GM18511 (cell line): ENCODE measurements around the gene MLLT6.
"Not testable (repeated sequence)": the region's sequence is repeated elsewhere in the genome, so short reads cannot be mapped to it uniquely, and the experiment has no call there.

Experiments used
- ATAC-seq: cut with Tn5 transposase; IDR thresholded peaks from one replicate; pipeline ENCODE4 v1.9.1; 2021; ENCODE audit warnings: mild to moderate bottlenecking, moderate library complexity; ENCODE audit not compliant: unreplicated experiment

MLLT6 gene

DNA sequence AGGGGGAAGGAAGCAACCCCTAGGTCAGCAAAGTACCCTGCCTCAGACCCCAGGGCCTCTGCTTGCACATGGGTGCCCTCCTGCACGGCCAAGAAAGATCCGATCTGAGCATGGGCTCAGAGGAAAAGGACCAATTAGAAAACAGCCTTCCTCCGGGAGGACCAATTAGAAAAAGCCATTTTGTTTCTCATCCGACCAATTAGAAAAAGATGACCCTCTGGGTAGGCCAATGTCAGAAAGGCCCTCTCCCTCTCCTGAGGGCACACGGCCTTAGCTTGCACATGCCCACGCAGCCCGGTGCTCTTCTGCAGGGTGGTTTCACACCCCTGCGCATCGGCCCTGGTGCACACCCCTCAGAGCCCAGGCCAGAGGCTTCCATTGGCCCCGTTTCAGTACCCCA is 20.0 kb downstream of the MLLT6 start:
- no peak for ATAC-seq

DNA sequence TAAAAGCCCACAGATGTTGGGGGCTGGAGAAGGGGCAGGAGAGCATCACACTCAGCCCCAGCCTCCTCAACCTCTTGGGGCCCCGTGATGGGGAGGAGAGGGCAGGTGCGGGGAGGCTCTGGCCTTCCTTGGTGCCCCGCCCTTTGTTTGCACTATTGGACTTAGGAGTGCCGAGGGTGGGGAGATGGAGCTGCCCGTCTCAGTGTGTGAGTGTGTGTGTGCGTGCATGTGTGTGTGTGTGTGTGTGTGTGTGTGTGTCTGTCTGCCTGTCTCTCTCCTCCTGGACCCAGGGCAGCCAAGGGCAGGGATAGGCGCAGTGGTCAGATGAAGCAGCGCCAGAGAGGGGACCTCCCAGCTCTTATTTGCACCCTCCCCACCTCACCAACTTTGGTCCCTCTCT is 21.1 kb downstream of the MLLT6 start:
- ATAC-seq = not testable (repeated sequence)

DNA sequence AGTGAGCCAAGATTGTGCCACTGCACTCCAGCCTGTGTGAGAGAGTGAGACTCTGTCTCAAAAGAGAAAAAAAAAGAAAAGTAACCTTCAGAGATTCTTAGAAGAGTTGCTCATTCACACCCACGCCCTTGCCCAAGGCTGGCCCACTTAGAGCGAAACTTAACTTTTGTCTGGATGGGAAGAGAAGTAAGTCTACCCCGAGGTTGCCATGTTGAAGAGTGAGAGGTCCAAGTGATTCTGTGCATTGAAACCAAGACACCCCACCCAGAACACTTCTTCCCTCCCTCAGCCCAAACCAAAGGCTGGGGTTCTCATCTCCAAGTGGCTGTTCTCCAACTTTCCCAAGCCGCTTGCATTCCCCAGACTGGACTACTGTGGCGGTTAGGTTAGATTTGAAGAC is 22.7 kb downstream of the MLLT6 start:
- ATAC-seq = no peak

DNA sequence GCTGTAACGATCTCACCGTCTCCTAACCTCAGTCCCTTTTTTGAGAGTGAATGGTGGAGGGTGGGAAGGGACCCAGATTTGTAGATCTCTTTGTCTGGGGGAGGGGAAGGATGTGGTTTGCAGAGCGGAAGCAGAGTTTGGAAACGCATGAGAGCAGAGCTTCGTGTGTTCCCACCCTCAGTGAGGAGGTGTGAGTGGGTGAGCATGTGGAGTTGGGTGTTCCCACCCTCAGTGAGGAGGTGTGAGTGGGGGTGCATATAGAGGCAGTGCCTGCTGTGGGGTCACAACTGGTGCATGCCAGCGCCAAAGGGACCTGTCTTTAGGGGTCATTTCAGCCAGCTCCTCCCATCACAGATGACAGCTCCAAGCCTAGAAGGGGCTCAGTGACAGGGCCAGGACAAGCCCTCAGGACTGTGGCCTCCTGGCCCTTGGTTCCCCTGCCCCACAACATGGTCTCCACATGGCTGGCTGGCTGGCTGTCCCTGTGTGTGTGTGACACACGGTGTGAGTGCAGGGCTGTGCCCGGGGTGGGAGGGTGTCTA is 23.3 kb downstream of the MLLT6 start:
- ATAC-seq = no peak

DNA sequence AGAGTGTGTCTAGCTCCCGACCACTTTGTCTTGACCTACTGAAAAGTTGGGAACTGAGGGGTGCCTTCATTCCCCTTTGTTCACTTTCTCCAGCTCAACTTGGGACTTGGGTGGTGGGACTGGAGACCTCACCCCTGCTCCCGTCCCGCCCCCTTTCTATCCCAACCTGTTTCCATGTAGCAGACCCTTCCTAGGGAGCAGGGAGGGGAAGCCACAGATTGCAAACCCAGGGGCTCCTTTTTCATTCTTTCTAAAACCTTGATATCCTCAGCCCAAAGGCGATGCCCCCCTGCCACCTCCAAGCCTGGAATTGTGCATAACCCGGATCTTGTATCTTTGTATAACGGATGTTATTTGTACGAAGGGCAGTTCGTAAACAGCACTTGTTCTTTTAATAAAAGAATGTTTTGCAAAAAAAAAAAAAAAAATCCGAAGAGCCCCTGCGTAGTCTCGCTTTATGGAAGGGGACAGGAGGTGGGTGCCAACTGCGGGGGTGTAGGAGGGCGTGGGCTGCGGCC is 24.4 kb downstream of the MLLT6 start:
- no peak for ATAC-seq

DNA sequence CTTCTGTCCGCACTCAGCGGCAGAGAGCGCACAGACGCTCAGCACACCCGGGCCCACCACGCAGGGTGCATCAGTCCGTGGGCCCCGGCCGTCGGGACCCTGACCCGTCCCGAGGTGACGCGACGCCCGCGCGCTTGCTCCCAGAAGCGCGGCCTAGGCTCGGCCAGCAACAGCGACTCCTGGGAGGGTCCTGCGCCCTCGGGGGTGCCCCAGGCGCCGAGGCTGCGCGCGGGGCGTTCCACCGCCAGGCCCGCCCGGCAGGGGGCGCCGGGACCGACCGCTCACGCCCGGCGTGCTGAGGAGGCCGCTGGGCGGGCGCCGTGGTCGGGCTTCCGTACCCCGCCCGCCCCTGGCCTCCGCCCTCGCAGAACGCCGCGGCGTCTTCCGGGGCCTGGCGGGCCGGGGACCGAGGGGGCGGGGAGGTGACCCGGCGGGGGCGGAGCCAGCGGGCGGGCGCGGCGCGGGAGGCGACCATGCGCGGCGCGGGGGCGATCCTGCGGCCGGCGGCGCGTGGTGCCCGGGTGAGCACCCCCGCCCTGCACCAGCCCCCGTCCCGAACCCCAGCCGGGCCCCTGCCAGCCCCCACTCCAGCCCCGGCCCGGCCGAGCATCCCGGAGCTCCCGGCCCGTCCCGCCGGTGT is 24.9 kb downstream of the MLLT6 start, which contains the start of gene CISD3:
TSS of gene CISD3 (plus strand) at position 456 of the 640 bp plus-strand sequence. CDS start at position 474, 18 bp downstream.
- peak; percentile 81 for ATAC-seq

DNA sequence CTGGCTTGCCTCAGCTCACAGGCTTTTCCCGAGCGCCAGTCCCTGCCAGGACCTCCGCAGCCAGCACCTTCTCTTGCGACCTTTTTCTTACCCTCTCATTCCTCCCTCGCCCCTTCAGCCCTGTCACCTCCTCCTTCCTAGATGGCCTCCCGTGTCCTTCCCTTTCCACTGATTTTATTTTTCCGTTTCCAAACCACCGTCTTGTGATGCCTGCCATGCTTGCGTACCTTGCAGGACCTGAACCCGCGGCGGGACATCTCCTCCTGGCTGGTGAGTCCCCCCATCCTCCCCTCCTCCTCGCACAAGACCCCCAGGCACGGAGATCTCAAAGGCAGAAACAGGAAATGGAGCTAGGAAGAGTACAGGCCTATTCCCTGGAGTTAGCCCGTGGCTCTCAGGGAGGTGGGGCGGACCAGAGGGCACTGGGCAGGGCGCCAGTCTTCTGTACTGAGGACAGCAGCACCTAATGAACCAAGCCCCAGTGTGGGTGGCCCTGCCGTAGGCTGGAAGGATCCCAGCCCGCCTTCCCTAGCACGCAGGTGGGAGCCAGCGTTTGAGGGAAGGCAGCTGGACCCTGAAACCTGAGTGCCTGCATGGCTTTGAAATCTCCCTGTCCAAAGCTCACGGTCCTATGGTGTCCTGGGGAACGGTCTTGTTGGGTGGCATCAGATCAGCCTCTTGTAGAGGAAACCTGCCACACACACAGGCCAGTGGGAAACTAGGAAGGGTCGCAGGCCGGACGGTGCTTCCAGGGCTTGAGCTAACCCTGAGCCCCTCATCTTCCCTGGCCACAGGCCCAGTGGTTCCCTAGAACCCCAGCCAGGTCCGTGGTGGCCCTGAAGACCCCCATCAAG is 25.7 kb downstream of the MLLT6 start:
- no peak for ATAC-seq

- ATAC-seq = no peak
These were observed 26.6 kb downstream of the MLLT6 start for GRCh38 chr17:38731526-38732294.

DNA sequence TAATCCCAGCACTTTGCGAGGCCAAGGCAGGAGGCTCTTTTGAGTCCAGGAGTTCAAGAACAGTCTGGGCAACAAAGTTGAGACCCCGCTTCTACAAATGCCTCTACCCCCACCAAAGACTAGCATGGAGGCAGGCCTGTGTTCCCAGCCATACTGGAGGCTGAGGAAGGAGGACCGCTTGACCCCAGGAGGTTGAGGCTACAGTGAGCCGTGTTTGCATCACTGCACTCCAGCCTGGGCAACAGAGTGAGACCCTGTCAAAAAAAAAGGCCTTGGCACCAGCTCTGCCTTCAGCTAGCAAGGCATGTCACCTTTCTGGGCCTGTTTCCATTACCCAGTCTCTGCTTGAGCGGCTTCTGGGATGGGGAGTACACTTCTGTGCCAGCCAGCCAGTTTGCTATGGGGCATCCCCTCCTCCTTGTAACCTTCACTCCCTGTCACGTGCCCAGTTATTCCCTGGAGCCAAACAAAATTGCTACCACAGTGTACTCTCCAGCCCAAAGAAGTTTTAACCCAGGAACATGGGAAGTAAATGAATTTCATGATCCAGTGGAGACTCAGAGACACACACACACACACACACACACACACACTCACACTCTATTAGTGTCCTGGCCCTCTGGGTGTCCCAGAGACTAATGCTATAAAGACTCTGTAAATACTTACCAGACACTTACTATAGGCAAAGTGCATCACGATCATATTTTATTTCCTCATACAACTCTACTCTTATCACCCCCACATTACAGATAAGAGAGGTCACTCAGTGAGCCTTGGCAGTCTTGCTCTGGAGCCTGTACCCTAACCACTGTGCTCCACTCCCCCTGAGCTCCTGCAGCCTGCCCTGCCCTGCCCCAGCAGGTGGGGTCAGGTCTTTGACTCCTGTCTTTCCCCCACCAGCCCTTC is 27.6 kb downstream of the MLLT6 start:
- no peak for ATAC-seq

GRCh38 chr17:38733282-38733981 is 28.4 kb downstream of the MLLT6 start:
- ATAC-seq = no peak

DNA sequence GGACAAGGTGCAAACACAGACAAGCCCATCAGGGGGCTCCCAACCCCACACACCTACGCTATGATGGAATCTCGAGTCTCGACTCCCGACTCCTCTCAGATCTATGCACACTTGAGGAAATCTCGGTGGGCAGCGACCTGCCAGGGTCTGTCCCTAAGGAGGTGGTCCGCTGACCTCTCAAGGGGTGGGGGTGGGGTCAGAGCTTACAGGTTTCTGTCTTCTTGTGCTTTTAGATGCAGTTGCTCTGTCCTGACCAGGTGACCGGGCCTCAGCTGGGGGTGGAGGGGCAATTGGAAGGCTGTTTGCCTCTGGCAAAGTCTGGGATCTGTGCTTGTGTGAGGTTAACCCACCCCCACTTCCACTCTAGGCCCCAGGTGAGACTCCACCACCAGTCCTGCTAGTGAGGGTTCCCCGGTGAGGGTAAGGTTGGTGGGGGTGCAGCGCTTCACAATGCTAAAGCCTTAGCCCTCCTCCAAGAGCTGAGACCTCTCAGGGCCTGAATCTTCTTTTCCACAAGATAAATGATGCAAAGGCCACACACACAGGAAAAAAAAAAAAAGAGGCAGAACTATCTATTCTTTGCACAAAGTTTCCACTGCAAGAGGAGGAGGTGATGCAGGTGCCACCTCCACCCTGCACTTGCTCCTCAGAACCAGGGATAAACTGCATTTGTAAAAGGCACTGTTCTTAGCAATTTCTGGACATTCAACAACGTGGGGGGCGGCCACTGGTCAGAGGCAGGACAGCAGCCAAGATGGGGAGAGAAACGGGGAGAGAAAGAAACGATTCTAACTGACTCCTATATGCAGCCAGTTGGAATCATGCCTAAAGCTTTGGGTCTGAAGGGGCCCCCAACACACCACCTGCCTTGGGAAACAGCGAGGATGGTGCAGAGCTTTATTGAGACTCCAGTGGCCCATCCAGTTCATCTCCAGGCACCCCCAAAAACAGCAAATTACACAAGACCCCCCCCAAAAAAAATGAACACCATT is 29.2 kb downstream of the MLLT6 start:
- no peak for ATAC-seq

DNA sequence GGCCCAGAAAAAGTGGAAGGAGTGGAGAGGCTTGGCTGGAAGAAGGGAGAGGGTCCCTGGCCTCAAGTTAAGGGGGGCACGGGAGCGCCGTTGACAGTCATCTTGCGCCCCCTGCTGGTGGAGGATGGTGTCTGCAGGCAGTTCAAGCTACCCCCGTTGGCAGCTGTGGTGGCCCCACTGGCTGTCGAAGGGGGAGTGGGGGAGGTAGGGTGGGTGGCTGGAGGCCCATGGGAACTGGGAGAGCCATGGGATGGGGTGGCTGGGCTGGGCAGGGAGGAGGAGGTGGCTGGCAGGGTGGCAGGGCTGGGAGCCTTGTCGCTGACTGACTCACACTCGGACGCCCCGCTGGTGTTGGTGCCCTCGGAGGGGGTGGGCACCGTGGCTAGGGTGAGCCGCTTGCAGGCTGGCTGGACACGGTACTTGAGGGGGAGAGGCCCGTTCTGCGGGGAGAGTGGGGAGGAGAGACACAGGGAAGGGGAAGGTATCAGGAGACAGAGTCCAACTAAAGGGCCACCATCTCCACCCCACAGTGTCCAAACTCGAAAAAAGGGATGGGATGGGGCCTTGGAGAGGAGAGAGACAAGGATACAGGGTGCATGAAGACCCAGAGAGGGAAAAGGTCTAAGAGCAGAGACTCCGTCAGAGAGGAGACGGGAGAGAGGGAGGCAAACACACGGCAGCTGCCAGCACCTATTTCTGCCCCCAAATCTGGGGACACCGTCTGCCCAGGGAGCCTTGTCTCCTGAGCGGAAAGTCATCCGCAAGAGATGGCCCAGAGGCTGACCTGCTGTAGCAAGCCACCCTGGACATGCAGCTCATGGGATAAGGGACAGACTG is 30.3 kb downstream of the MLLT6 start:
- no peak for ATAC-seq

- ATAC-seq = no peak
These were observed 33.1 kb downstream of the MLLT6 start for GRCh38 chr17:38738007-38738662.

- no peak for ATAC-seq
These were observed 33.6 kb downstream of the MLLT6 start for GRCh38 chr17:38738686-38739085.

- no peak for ATAC-seq
These were observed 34.2 kb downstream of the MLLT6 start for GRCh38 chr17:38739305-38739704.

GRCh38 chr17:38740044-38740443 is 35.0 kb downstream of the MLLT6 start:
- no peak for ATAC-seq

DNA sequence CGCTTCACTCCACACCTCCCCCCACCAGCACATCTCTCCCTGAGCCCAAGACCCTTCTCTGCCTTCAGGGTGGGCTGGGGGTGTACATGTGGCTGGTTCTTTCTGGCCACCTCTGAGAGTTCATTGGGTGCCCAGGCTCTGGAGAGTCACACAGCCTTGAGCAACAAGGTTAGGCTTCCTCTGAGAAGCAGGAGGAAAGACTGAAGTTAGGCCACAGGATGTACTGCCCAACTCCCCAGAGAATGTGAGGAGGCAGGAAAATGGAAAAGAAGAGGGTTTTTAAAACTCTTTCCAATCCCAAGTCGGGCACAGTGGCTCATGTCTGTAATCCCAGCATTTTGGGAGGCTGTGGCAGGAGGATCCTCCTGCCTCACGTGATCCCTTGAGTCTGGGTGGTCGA is 35.7 kb downstream of the MLLT6 start:
- ATAC-seq = no peak
